OCI-LY3 (cell line): ENCODE results near the gene GRIP1.
"Not testable (repeated sequence)": the region's sequence is repeated elsewhere in the genome, so short reads cannot be mapped to it uniquely, and the experiment has no call there.

Source experiments
- H2AFZ ChIP-seq: fragments of 200-600, 300-600 bp; shearing (Covaris generic); 2 replicates; pipeline ENCODE4 v1.6.0; 2014; ENCODE audit warnings: antibody characterized with exemption, low read depth, low read length
- H3K27ac ChIP-seq: fragments of 200-600, 300-600 bp; sonication (generic); 2 replicates; pipeline ENCODE4 v1.5.1; 2014; ENCODE audit warnings: mild to moderate bottlenecking, low read length, moderate library complexity, mixed read lengths
- H3K27me3 ChIP-seq: fragments of 200-600, 300-600 bp; sonication (generic); 2 replicates; pipeline ENCODE4 v1.6.1; 2014; ENCODE audit warnings: low read depth, low read length, mixed read lengths
- H3K36me3 ChIP-seq: fragments of 200-600, 300-600 bp; sonication (generic); replicated peaks from 2 replicates; pipeline ENCODE3; 2014; ENCODE audit warnings: low read depth, low read length, mixed read lengths
- H3K4me1 ChIP-seq: fragments of 300-600, 200-600 bp; sonication (generic); 2 replicates; pipeline ENCODE4 v1.6.1; 2014; ENCODE audit warnings: low read length, mixed read lengths
- H3K4me2 ChIP-seq: fragments of 200-600, 300-600 bp; sonication (generic); 2 replicates; pipeline ENCODE4 v1.6.1; 2014; ENCODE audit warnings: low read length, mixed read lengths
- H3K4me3 ChIP-seq: fragments of 300-600, 200-600 bp; sonication (generic); 2 replicates; pipeline ENCODE4 v1.5.1; 2014; ENCODE audit warnings: antibody characterized with exemption, mild to moderate bottlenecking, low read length, moderate library complexity
- H3K79me2 ChIP-seq: fragments of 300-600, 200-600 bp; shearing (Covaris generic); 2 replicates; pipeline ENCODE4 v1.6.1; 2014; ENCODE audit warnings: mild to moderate bottlenecking, low read length, mixed read lengths
- H3K9ac ChIP-seq: fragments of 300-600, 200-600 bp; shearing (Covaris generic); 2 replicates; pipeline ENCODE4 v1.6.0; 2014; ENCODE audit warnings: mild to moderate bottlenecking, low read length, moderate library complexity
- H3K9me3 ChIP-seq: fragments of 200-600, 300-600 bp; shearing (Covaris generic); 2 replicates; pipeline ENCODE4 v1.6.1; 2014; ENCODE audit warnings: low read length, mixed read lengths; ENCODE audit not compliant: insufficient read depth
- H4K20me1 ChIP-seq: fragments of 200-600, 300-600 bp; sonication (generic); 2 replicates; pipeline ENCODE4 v1.6.1; 2016; ENCODE audit warnings: low read length, mixed read lengths; ENCODE audit not compliant: insufficient read depth
- CTCF ChIP-seq: fragments of 200-600, 300-600 bp; sonication (generic); IDR thresholded peaks from 2 replicates; pipeline ENCODE4 v1.5.1; 2014; ENCODE audit warnings: antibody characterized with exemption, low read length, low read depth
- EZH2phosphoT487 ChIP-seq: fragments of 200-600 bp; shearing (Covaris generic); IDR thresholded peaks from 2 replicates; pipeline ENCODE4 v1.6.1; 2018; ENCODE audit warnings: antibody characterized with exemption, mixed run types, low read depth

The GRIP1 gene

GRCh38 chr12:66500841-66501240, 178.0 kb downstream of the GRIP1 start:
- Histone ChIP-seq H2AFZ (no peak overlapping the region), H3K4me2 (no peak overlapping the region), H3K79me2 (no peaks in the 10 kb centered on the region), H3K27me3 (peaks cover 8% of the 10 kb centered on the region; the same call in 1 of the 2 replicates), H3K4me1 (no peaks in the 10 kb centered on the region), H3K27ac (no peak overlapping the region), H4K20me1 (no peaks in the 10 kb centered on the region), H3K36me3 (no peaks in the 10 kb centered on the region), H3K4me3 (no peak overlapping the region), H3K9ac (no peak overlapping the region), H3K9me3 (no peaks in the 10 kb centered on the region)
- no peak for TF ChIP-seq EZH2phosphoT487
- TF ChIP-seq CTCF, result no peak

- no peak overlapping the region for H2AFZ ChIP-seq
- no peaks in the 10 kb centered on the region for H3K4me1 ChIP-seq
- H3K4me2 ChIP-seq, result no peak overlapping the region
- TF ChIP-seq CTCF (no peak), EZH2phosphoT487 (no peak)
- no peak overlapping the region for H3K4me3 ChIP-seq
- H4K20me1 ChIP-seq, result no peaks in the 10 kb centered on the region
- no peaks in the 10 kb centered on the region for H3K79me2 ChIP-seq
- no peak overlapping the region for H3K9ac ChIP-seq
- no peak overlapping the region for H3K27ac ChIP-seq
- no peaks in the 10 kb centered on the region for H3K36me3 ChIP-seq
- no peaks in the 10 kb centered on the region for H3K9me3 ChIP-seq
- H3K27me3 ChIP-seq, result peaks cover 8% of the 10 kb centered on the region; the same call in 1 of the 2 replicates
These were observed 178.8 kb downstream of the GRIP1 start for GRCh38 chr12:66500091-66500490.

- peaks cover 8% of the 10 kb centered on the region; the same call in 1 of the 2 replicates for H3K27me3 ChIP-seq
- no peaks in the 10 kb centered on the region for H3K4me1 ChIP-seq
- TF ChIP-seq EZH2phosphoT487, result no peak
- H3K9ac ChIP-seq, result no peak overlapping the region
- H2AFZ ChIP-seq, result no peak overlapping the region
- no peaks in the 10 kb centered on the region for H3K36me3 ChIP-seq
- no peaks in the 10 kb centered on the region for H4K20me1 ChIP-seq
- no peaks in the 10 kb centered on the region for H3K79me2 ChIP-seq
- H3K9me3 ChIP-seq, result no peaks in the 10 kb centered on the region
- no peak overlapping the region for H3K27ac ChIP-seq
- no peak overlapping the region for H3K4me3 ChIP-seq
- H3K4me2 ChIP-seq, result no peak overlapping the region
These were observed 179.9 kb downstream of the GRIP1 start for GRCh38 chr12:66499000-66499399.

GRCh38 chr12:66498059-66498458, 180.8 kb downstream of the GRIP1 start:
- not testable (repeated sequence) for H3K9me3 ChIP-seq, H3K27ac ChIP-seq, H3K36me3 ChIP-seq, H2AFZ ChIP-seq, H3K27me3 ChIP-seq, H3K4me2 ChIP-seq, H3K4me1 ChIP-seq, H3K9ac ChIP-seq, H4K20me1 ChIP-seq, H3K4me3 ChIP-seq, H3K79me2 ChIP-seq

- H3K79me2 ChIP-seq, result no peaks in the 10 kb centered on the region
- no peak overlapping the region for H3K4me3 ChIP-seq
- peaks cover 8% of the 10 kb centered on the region; the same call in 1 of the 2 replicates for H3K27me3 ChIP-seq
- H3K9me3 ChIP-seq, result no peaks in the 10 kb centered on the region
- TF ChIP-seq CTCF (no peak), EZH2phosphoT487 (no peak)
- no peaks in the 10 kb centered on the region for H3K4me1 ChIP-seq
- no peak overlapping the region for H3K9ac ChIP-seq
- no peaks in the 10 kb centered on the region for H3K36me3 ChIP-seq
- no peak overlapping the region for H2AFZ ChIP-seq
- no peak overlapping the region for H3K27ac ChIP-seq
- H4K20me1 ChIP-seq, result no peaks in the 10 kb centered on the region
- H3K4me2 ChIP-seq, result no peak overlapping the region
These were observed 181.6 kb downstream of the GRIP1 start for GRCh38 chr12:66497008-66497897.
